Activated T-cell treated with anti-CD3 and anti-CD28 coated beads, Interleukin-2, amount 50 U/mL, for 24 hours (primary cell): ENCODE measurements around the gene CRYZL1.

ENCODE experiments used
- DNase-seq: peaks from one replicate; pipeline ENCODE4 v3.0.0-alpha.2; 2020
- H3K27ac Mint-ChIP-seq: 2 replicates; pipeline ENCODE4 v1.8.0; 2020; ENCODE audit warnings: mild to moderate bottlenecking, mixed read lengths
- H3K27me3 Mint-ChIP-seq: 2 replicates; pipeline ENCODE4 v1.8.0; 2020; ENCODE audit warnings: mixed read lengths
- H3K36me3 Mint-ChIP-seq: 2 replicates; pipeline ENCODE4 v1.8.0; 2020; ENCODE audit warnings: low read depth, mixed read lengths
- H3K4me1 Mint-ChIP-seq: 2 replicates; pipeline ENCODE4 v1.8.0; 2020; ENCODE audit warnings: low read depth, mixed read lengths
- H3K4me3 Mint-ChIP-seq: 2 replicates; pipeline ENCODE4 v1.8.0; 2020; ENCODE audit warnings: mild to moderate bottlenecking, moderate library complexity, mixed read lengths
- H3K9me3 Mint-ChIP-seq: 2 replicates; pipeline ENCODE4 v1.8.0; 2020; ENCODE audit warnings: mixed read lengths

The CRYZL1 gene

GRCh38 chr21:33552093-33552998 lies 89.2 kb downstream of the CRYZL1 start:
- no peak for DNase-seq
- Mint-ChIP-seq H3K27ac (peak overlapping the region; percentile 67), H3K9me3 (no peaks in the 10 kb centered on the region), H3K4me1 (peaks cover 62% of the 10 kb centered on the region), H3K27me3 (no peaks in the 10 kb centered on the region), H3K4me3 (no peak overlapping the region), H3K36me3 (peaks cover 96% of the 10 kb centered on the region)

- H3K27me3 Mint-ChIP-seq: no peaks in the 10 kb centered on the region
Measured at GRCh38 chr21:33551664-33552063, 89.9 kb downstream of the CRYZL1 start.

GRCh38 chr21:33550772-33551660 lies 90.5 kb downstream of the CRYZL1 start:
- no peak overlapping the region for H3K4me3 Mint-ChIP-seq
- peak overlapping the region; percentile 55 for H3K27ac Mint-ChIP-seq
- no peaks in the 10 kb centered on the region for H3K27me3 Mint-ChIP-seq
- H3K36me3 Mint-ChIP-seq: peaks cover 94% of the 10 kb centered on the region
- no peak for DNase-seq
- peaks cover 58% of the 10 kb centered on the region for H3K4me1 Mint-ChIP-seq
- H3K9me3 Mint-ChIP-seq: no peaks in the 10 kb centered on the region

More at GRCh38 chr21:33551664-33552063, 89.9 kb downstream of the CRYZL1 start:
- Mint-ChIP-seq H3K27ac (no peak overlapping the region), H3K36me3 (peaks cover 96% of the 10 kb centered on the region), H3K9me3 (no peaks in the 10 kb centered on the region), H3K4me1 (peaks cover 61% of the 10 kb centered on the region), H3K4me3 (no peak overlapping the region)
- no peak for DNase-seq

- H3K4me1 Mint-ChIP-seq: peaks cover 57% of the 10 kb centered on the region
- H3K9me3 Mint-ChIP-seq: no peaks in the 10 kb centered on the region
- DNase-seq: no peak
- H3K27ac Mint-ChIP-seq: peak overlapping the region; percentile 22
- no peaks in the 10 kb centered on the region for H3K27me3 Mint-ChIP-seq
- H3K36me3 Mint-ChIP-seq: peaks cover 92% of the 10 kb centered on the region
- H3K4me3 Mint-ChIP-seq: no peak overlapping the region
Measured at GRCh38 chr21:33549848-33550771, 91.4 kb downstream of the CRYZL1 start.

GRCh38 chr21:33546086-33546485 lies 95.5 kb downstream of the CRYZL1 start:
- DNase-seq: no peak
- Mint-ChIP-seq H3K36me3 (peaks cover 90% of the 10 kb centered on the region), H3K27me3 (no peaks in the 10 kb centered on the region), H3K4me1 (peaks cover 32% of the 10 kb centered on the region), H3K4me3 (peak overlapping the region; percentile 96), H3K9me3 (no peaks in the 10 kb centered on the region), H3K27ac (peak overlapping the region; percentile 84)

GRCh38 chr21:33544451-33545195 lies 96.9 kb downstream of the CRYZL1 start:
- Mint-ChIP-seq H3K27me3 (no peaks in the 10 kb centered on the region), H3K4me1 (peaks cover 38% of the 10 kb centered on the region), H3K36me3 (peaks cover 88% of the 10 kb centered on the region), H3K4me3 (peak overlapping the region; percentile 96), H3K27ac (peak overlapping the region; percentile 100), H3K9me3 (no peaks in the 10 kb centered on the region)
- no peak for DNase-seq

- Mint-ChIP-seq H3K4me1 (peaks cover 43% of the 10 kb centered on the region), H3K36me3 (peaks cover 88% of the 10 kb centered on the region)
- no peak for DNase-seq
Measured at GRCh38 chr21:33543505-33544129, 97.9 kb downstream of the CRYZL1 start.

GRCh38 chr21:33542640-33543504 lies 98.7 kb downstream of the CRYZL1 start, which contains the start of gene SON:
SON (plus strand) TSS chr21:33543038; CDS start chr21:33543093, 55 bp downstream.
- Mint-ChIP-seq H3K9me3 (no peaks in the 10 kb centered on the region), H3K4me1 (peaks cover 36% of the 10 kb centered on the region), H3K4me3 (peak within 1 kb of the TSS; percentile 96), H3K27ac (peak within 1 kb of the TSS; percentile 100), H3K27me3 (no peaks in the 10 kb centered on the region), H3K36me3 (peaks cover 88% of the 10 kb centered on the region)
- DNase-seq: peak; percentile 95

More at GRCh38 chr21:33543505-33544129, 97.9 kb downstream of the CRYZL1 start:
- Mint-ChIP-seq H3K27ac (peak overlapping the region; percentile 100), H3K4me3 (peak overlapping the region; percentile 96), H3K27me3 (no peaks in the 10 kb centered on the region), H3K9me3 (no peaks in the 10 kb centered on the region)

- no peaks in the 10 kb centered on the region for H3K27me3 Mint-ChIP-seq
- no peaks in the 10 kb centered on the region for H3K9me3 Mint-ChIP-seq
- H3K4me1 Mint-ChIP-seq: peaks cover 40% of the 10 kb centered on the region
- H3K4me3 Mint-ChIP-seq: peak within 1 kb of the TSS; percentile 96
- peak within 1 kb of the TSS; percentile 100 for H3K27ac Mint-ChIP-seq
- peak; percentile 90 for DNase-seq
- H3K36me3 Mint-ChIP-seq: peaks cover 89% of the 10 kb centered on the region
Measured at GRCh38 chr21:33541756-33542639, 99.5 kb downstream of the CRYZL1 start, which contains the start of gene GART. GART (minus strand) TSS chr21:33542117; CDS start chr21:33539315, 2,802 bp downstream.

GRCh38 chr21:33541105-33541711 lies 100.3 kb downstream of the CRYZL1 start:
- DNase-seq: peak; percentile 45
- H3K36me3 Mint-ChIP-seq: peaks cover 91% of the 10 kb centered on the region
- peak overlapping the region; percentile 100 for H3K27ac Mint-ChIP-seq
- H3K4me1 Mint-ChIP-seq: peaks cover 41% of the 10 kb centered on the region
- no peaks in the 10 kb centered on the region for H3K27me3 Mint-ChIP-seq
- no peaks in the 10 kb centered on the region for H3K9me3 Mint-ChIP-seq
- H3K4me3 Mint-ChIP-seq: peak overlapping the region; percentile 96

GRCh38 chr21:33540711-33541104 lies 100.8 kb downstream of the CRYZL1 start:
- DNase-seq: no peak
- Mint-ChIP-seq H3K4me3 (peak overlapping the region; percentile 96), H3K36me3 (peaks cover 91% of the 10 kb centered on the region), H3K27me3 (no peaks in the 10 kb centered on the region), H3K4me1 (peaks cover 37% of the 10 kb centered on the region), H3K27ac (peak overlapping the region; percentile 100), H3K9me3 (no peaks in the 10 kb centered on the region)
